Measurements from ENCODE around the gene HOXA11.

- TF ChIP-seq POLR2AphosphoS5 (IDR thresholded peaks at IDR 0.05; ENCODE audit: low read length) (no peak), SMC3 (IDR thresholded peaks at IDR 0.05; ENCODE audit: borderline replicate concordance, low read length) (no peak), YY1 (IDR thresholded peaks at IDR 0.05; ENCODE audit: low read depth, low read length) (no peak), CTCF (IDR thresholded peaks at IDR 0.05 in 2 of 3, conservative IDR thresholded peaks at IDR 0.05 in 1 of 3; ENCODE audit: control insufficient read depth in 2 of 3, extremely low read depth in 1 of 3, insufficient read depth in 1 of 3, low read depth in 3 of 3, low read length in 3 of 3) (no peak), TAF1 (IDR thresholded peaks at IDR 0.05; ENCODE audit: borderline replicate concordance, low read depth, low read length) (no peak), NRF1 (conservative IDR thresholded peaks at IDR 0.05; ENCODE audit: low read depth, low read length) (no peak), BHLHE40 (IDR thresholded peaks at IDR 0.05; ENCODE audit: borderline replicate concordance in 1 of 2, low read depth in 2 of 2, low read length in 1 of 2) (no peak), USF1 (IDR thresholded peaks at IDR 0.05; ENCODE audit: borderline replicate concordance, extremely low read length, insufficient read depth, low read depth, low read length) (no peak), RBBP5 (conservative IDR thresholded peaks at IDR 0.05) (no peak)
These were observed 25.5 kb downstream of the HOXA11 start for GRCh38 chr7:27159266-27160144.
